HK-2 (cell line): ENCODE measurements around the gene CLIP3.
"Not testable (repeated sequence)": the region's sequence is repeated elsewhere in the genome, so short reads cannot be mapped to it uniquely, and the experiment has no call there.

ENCODE experiments used
- DNase-seq: peaks from one replicate; pipeline ENCODE4 v3.0.0-alpha.2; 2018; ENCODE audit not compliant: unreplicated experiment

CLIP3 gene, protein sequence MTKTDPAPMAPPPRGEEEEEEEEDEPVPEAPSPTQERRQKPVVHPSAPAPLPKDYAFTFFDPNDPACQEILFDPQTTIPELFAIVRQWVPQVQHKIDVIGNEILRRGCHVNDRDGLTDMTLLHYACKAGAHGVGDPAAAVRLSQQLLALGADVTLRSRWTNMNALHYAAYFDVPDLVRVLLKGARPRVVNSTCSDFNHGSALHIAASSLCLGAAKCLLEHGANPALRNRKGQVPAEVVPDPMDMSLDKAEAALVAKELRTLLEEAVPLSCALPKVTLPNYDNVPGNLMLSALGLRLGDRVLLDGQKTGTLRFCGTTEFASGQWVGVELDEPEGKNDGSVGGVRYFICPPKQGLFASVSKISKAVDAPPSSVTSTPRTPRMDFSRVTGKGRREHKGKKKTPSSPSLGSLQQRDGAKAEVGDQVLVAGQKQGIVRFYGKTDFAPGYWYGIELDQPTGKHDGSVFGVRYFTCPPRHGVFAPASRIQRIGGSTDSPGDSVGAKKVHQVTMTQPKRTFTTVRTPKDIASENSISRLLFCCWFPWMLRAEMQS

GRCh38 chr19:36032251-36033104, at the start of gene CLIP3:
TSS of gene CLIP3 (minus strand) at chr19:36032873. CDS start at chr19:36032357, 516 bp downstream.
- no peak for DNase-seq

DNA sequence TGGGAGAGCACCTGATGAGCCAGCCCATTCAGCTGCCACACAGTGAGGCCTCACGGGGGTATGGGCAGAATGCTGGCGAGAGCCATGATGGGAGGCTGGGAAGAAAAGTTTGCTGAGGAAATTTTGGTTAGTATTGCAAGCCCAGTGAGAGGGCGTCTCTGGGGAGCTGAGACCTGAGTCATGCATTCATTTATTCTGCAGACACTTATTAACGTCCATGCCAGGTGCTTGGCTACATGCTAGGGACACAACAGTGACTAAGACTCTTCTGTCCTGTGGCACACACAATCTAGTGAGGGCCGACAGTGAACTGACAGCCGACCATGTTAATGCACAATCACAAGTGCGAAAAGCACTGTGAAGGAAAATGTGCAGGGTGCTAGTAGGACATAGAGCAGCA, 49.2 kb upstream of the CLIP3 start:
- DNase-seq = no peak

- DNase-seq = no peak
These were observed 48.7 kb upstream of the CLIP3 start for GRCh38 chr19:36081385-36081784.

DNA sequence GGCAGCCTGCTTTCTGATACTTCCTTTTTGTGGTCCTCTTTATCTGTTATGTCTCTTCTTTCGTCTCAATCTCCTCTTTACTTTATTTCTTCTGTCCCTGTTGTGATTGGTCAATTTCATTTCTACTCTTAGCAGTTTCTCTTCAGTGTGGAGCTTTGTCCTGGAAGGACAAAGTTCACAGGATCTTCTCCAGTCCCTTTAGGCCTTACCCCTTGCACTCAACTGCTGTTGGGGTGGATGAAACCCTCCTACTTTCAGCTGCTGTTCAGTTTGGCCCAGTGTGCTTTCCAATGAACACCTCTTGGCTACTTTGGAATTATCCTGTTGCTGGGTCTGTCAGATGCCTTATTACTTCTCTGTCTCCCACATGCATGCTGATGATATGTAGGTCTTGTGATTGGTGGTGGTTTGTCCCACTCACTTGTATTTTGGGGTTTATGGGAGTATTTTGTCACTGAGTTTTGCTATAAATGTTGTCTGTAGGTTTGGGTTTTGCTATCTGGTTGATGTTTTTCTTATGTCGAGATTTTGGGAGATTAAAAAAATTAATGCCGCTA, 46.8 kb upstream of the CLIP3 start:
- no peak for DNase-seq

DNA sequence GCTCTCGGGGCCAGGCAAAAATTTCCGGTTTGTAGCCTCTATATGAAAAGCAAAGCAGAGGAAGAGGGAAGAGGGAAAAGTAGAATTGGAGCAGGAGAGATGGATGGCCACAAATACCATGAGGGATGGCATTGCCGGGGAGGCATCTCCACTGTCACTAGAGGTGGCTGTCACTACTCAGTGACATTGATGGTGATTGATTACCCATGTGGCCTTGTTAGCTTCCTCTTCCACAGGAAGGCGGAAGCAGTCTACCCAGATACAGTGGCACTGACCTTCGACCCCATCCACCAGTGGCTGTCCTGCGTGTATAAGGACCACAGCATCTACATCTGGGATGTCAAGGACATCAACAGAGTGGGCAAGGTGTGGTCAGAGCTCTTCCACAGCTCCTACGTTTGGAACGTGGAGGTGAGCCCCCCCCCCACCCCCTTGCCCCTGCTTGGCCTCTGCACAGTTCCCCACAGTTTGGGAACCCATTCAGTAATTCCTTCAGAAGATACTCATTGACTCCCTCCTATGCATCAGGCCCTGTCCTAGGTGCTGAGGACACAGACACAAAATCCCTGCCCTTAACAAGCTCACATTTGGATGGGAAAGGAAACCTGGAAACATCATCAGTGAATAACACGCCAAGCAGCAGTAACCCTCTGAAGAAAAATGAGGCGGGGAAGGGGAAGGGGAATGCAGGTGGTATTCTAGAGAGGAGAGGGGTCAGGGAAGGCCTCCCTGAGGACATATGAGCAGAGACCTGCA, 40.6 kb upstream of the CLIP3 start:
- DNase-seq = no peak

- no peak for DNase-seq
These were observed 39.4 kb upstream of the CLIP3 start for GRCh38 chr19:36072081-36072480.

GRCh38 chr19:36068810-36069499, 36.3 kb upstream of the CLIP3 start:
- not testable (repeated sequence) for DNase-seq

GRCh38 chr19:36067681-36068080, 35.0 kb upstream of the CLIP3 start:
- no peak for DNase-seq

DNA sequence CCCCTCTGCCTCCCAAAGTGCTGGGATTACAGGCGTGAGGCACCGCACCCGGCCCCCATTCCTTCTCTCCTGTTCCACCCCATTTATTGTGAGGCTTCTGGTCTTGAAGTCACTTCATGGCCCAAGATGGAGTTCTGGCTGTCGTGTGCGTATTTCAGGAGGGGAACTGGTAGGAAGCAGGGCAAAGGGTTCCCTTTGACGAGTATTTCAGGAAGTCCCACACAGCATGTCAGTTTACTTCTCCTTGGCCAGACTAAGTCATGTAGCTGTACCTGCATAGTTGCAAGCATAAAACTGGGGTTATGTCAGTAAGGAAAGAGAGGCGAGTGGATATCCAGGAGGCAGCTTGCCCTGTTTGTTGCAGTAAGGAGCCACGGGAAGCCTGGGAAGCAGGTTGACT, 32.2 kb upstream of the CLIP3 start:
- DNase-seq = no peak

GRCh38 chr19:36061367-36061766, 28.7 kb upstream of the CLIP3 start:
- DNase-seq = no peak

DNA sequence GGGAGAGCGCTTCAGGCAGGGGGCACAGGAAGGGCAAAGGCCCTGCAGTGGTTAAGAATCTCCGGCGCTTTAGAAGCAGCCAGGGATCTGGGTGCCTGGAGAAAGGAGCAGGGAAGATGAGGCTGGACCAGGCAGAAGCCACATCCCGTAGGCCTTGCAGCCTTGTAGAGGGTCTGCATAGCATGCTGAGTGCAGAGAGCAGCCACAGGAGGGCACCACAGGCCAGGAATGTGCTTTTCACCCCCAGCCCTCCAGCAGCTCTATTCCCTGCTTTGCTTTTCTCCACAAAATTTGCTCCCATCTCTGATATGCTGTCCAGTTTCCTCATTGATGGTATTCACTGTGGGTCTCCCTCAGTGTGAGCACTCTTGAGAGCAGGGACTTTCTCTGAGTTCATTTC, 27.8 kb upstream of the CLIP3 start:
- DNase-seq = peak; percentile 29

DNA sequence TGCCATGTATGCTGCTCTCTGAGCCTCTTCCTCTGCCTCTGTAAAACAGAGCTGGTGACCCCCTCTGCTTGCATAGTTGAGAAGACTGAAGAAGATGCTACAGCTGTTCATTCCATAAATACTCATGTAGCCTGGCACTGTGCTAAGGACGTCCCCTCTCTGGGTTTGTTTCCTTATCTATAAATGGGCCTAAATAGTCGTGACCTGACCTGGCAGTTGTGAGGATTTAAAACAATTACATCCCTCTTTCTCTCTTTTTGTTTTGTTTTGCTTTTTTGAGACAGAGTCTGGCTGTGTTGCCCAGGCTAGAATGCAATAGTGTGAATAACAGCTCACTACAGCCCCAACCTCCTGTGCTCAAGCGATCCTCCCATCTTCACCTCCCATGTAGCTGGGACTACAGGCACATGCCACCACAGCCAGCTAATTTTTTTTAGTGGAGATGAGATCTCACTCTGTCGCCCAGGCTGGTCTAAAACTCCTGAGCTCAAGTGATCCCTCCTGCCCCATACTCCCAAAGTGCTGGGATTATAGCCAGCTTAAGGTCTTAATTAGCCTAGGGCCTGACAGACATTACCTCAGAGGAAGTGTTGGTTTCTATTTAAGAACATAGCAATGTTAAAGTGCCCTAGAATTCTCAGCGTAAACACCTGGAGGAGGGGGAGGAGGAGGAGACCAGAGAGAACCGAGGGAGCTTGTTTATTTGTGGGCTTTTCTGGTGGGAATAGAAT, 26.7 kb upstream of the CLIP3 start:
- DNase-seq = no peak

DNA sequence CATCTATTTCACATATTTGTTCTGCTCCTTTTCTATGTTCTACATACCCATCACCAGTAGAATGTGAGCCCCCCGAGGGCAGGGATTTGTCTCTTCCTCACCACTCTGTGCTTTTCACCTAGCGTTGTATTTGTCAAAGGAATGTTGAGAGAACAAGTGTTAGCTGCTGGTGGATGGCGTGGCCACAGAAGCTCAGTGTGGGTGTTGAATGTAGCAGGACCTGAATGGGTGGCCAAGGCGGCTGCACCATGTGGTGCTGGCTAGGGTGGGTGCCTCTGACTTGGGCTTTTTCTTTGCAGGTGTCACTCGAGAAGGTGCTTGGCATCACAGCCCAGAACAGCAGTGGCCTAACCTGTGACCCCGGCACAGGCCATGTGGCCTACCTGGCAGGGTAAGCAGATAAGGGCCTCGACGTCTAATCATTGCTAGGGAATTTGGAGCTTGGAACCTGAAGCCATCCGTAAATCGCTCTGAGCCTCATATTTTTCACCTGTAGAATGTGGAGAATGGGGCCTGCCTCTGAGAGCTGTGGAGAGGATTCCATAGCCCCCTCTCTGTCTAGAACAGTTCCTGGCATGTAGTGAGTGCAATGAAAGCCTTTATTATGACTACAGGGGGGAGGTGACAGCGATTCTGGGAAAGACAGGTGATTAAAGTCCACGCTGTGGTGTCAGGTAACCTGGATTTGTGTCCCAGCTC, 26.0 kb upstream of the CLIP3 start:
- no peak for DNase-seq

DNA sequence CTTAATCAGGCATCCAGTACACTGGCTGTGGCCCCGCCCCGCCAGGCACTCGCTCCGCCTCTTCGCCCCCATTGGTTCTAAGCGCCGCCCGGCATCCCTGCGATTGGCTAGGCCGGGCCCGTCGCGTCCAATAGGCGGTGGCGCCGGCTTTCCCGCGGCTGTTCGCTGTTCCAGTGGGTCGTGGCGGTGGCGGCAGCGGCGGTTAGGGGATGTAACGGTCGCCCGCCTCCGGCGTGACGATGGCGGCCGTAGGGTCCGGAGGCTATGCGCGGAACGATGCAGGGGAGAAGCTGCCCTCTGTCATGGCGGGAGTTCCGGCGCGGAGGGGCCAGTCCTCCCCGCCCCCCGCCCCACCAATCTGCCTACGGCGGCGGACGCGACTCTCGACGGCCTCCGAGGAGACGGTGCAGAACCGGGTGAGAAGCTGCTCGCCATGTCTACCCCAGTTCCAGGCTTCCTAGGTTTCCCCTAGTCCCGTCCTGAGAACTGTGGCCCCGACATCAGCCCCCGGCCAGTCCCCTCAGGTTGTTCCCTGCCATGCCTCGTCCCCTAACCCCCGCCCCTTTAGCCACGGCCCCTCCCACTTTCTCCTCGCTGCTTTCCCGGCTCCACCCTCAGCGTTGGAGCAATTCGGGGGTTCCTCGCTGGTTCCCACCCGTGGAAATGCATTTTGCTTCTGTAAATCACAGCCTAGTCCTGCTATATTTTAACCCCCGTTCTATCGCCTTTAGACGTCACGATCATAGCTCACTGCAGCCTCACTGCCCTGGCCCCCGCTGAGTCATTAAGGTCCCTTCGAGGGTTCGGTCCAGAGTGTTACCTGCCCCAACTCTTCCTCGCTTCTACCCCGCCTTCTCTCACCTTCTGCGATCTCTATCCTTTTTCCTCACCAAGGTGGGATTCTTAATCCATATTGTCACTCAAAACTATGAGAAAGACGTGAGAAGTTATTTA, 22.3 kb upstream of the CLIP3 start, which contains the start of gene WDR62:
Gene WDR62, plus strand, starts transcription at position 165 of the 954 bp plus-strand sequence. Its CDS starts 75 bp downstream, at position 240.
- DNase-seq = peak; percentile 96

DNA sequence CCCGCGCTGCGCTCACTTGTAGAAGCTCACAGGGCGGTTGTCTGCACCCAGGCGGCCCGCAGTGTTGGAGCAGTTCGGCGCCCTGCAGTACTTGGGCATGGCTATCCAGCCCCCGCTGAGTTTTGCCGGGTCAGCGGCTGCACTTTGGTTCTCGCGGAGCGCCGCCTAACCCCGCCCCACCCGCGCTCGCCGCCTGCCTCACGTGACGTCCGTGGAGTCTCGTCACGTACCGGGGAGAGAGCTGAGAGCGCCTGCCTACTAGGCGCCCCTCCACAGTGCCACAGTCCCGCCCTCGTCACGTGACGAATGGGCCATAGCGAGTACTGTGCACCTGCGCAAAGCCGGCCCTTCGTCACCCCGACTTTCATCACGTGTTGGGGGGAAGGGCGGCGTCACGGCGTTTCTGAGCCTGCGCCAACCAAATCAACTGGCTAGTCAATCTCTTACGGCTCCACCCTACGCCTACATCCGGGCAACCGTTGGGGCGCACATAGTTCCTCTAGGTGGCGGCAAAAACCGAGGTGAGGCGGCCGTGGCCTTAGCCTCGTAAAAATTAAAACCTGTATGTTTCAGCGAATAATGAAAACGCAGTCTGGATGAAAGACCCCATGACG, 21.6 kb upstream of the CLIP3 start, which contains the start of gene THAP8:
Gene THAP8, minus strand, starts transcription at position 167 of the 614 bp plus-strand sequence. Its CDS starts 68 bp downstream, at position 99.
- peak; percentile 98 for DNase-seq

GRCh38 chr19:36051637-36052036, 19.0 kb upstream of the CLIP3 start:
- DNase-seq = no peak

DNA sequence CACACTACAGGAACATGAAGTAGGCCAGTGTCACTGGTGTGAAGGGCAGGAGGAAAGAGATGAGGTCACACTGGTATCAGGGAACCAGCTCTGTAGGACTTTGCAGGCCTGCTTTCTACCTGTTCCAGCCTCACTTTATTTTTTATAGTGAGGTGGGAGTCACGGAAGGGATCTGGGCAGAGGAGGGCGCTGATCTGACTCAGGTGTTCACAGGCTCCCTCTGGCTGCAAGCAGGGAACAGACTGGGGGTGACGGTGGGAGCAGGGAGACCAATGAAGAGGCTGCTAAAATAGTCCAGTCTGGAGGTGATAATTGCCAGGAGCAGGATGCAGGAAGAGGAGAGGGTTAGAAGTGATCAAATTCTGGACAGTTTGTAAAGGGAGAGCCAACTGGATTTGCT, 18.6 kb upstream of the CLIP3 start:
- DNase-seq = no peak
